ENCODE data around the gene RASGRP4. TPM values are rescaled to one million over a fixed set of nuclear protein-coding genes. Genes with fewer than 3 reads are reported as not detected.

RASGRP4 gene
- total RNA-seq, 1 donor from 2014 or later = not detected

GRCh38 chr19:38361633-38362075 lies 64.4 kb downstream of the RASGRP4 start:
- no peak overlapping the region for H3K27ac Mint-ChIP-seq (ENCODE audit: unreplicated experiment)

GRCh38 chr19:38360839-38361631 lies 65.0 kb downstream of the RASGRP4 start:
- peak overlapping the region; percentile 78 for H3K4me3 Mint-ChIP-seq (ENCODE audit: unreplicated experiment)
- no peaks in the 10 kb centered on the region for H3K36me3 Mint-ChIP-seq (ENCODE audit: low read depth)
- H3K4me1 Mint-ChIP-seq (ENCODE audit: low read depth) = peaks cover 11% of the 10 kb centered on the region
- peaks cover 32% of the 10 kb centered on the region for H3K27me3 Mint-ChIP-seq (ENCODE audit: low read depth)
- TF ChIP-seq CTCF (IDR thresholded peaks at IDR 0.05) = no peak
- H3K9me3 Mint-ChIP-seq (ENCODE audit: low read depth) = no peaks in the 10 kb centered on the region
- DNase-seq (ENCODE audit: low spot score) = no peak
- no peak overlapping the region for H3K27ac Mint-ChIP-seq (ENCODE audit: unreplicated experiment)

More at GRCh38 chr19:38361633-38362075, 64.4 kb downstream of the RASGRP4 start:
- H3K4me1 Mint-ChIP-seq (ENCODE audit: low read depth) = peaks cover 11% of the 10 kb centered on the region
- no peak for DNase-seq (ENCODE audit: low spot score)
- H3K9me3 Mint-ChIP-seq (ENCODE audit: low read depth) = no peaks in the 10 kb centered on the region
- H3K27me3 Mint-ChIP-seq (ENCODE audit: low read depth) = peaks cover 29% of the 10 kb centered on the region
- TF ChIP-seq CTCF (IDR thresholded peaks at IDR 0.05) = peak; percentile 38
- no peaks in the 10 kb centered on the region for H3K36me3 Mint-ChIP-seq (ENCODE audit: low read depth)
- peak overlapping the region; percentile 78 for H3K4me3 Mint-ChIP-seq (ENCODE audit: unreplicated experiment)

GRCh38 chr19:38360351-38360750 lies 65.7 kb downstream of the RASGRP4 start:
- Mint-ChIP-seq H3K27ac (ENCODE audit: unreplicated experiment) (no peak overlapping the region), H3K27me3 (ENCODE audit: low read depth) (peaks cover 36% of the 10 kb centered on the region), H3K4me3 (ENCODE audit: unreplicated experiment) (peak overlapping the region; percentile 78), H3K9me3 (ENCODE audit: low read depth) (no peaks in the 10 kb centered on the region), H3K36me3 (ENCODE audit: low read depth) (no peaks in the 10 kb centered on the region), H3K4me1 (ENCODE audit: low read depth) (peaks cover 11% of the 10 kb centered on the region)
- no peak for DNase-seq (ENCODE audit: low spot score)
- TF ChIP-seq CTCF (IDR thresholded peaks at IDR 0.05) = no peak

- no peak for TF ChIP-seq CTCF (IDR thresholded peaks at IDR 0.05)
- H3K9me3 Mint-ChIP-seq (ENCODE audit: low read depth) = no peaks in the 10 kb centered on the region
- no peaks in the 10 kb centered on the region for H3K36me3 Mint-ChIP-seq (ENCODE audit: low read depth)
- H3K4me3 Mint-ChIP-seq (ENCODE audit: unreplicated experiment) = no peak overlapping the region
- no peak overlapping the region for H3K27ac Mint-ChIP-seq (ENCODE audit: unreplicated experiment)
- DNase-seq (ENCODE audit: low spot score) = no peak
- H3K27me3 Mint-ChIP-seq (ENCODE audit: low read depth) = peaks cover 38% of the 10 kb centered on the region
- H3K4me1 Mint-ChIP-seq (ENCODE audit: low read depth) = peaks cover 11% of the 10 kb centered on the region
Measured at GRCh38 chr19:38359242-38360021, 66.6 kb downstream of the RASGRP4 start.

Other genes starting within 250 kb of the RASGRP4 start
- gene DPF1, start 202.0 kb downstream of the RASGRP4 start, total RNA-seq = 2.1 to 4.8 TPM (median 2.4 TPM) in 3 replicates
- gene PPP1R14A, start 169.8 kb downstream of the RASGRP4 start, total RNA-seq = 132 to 297 TPM (median 295 TPM) in 3 replicates
- 21.3 to 28.0 TPM (median 26.4 TPM) in 3 replicates for gene SPINT2, start 161.6 kb downstream of the RASGRP4 start, total RNA-seq
- 2.0 to 5.2 TPM (median 2.0 TPM) in 3 replicates for gene C19orf33, start 122.0 kb downstream of the RASGRP4 start, total RNA-seq
- gene YIF1B, start 110.3 kb downstream of the RASGRP4 start, total RNA-seq = 93.3 to 101 TPM (median 97.8 TPM) in 3 replicates
- gene KCNK6, start 106.4 kb downstream of the RASGRP4 start, total RNA-seq = 22.0 to 30.9 TPM (median 29.2 TPM) in 3 replicates
- 3.9 to 7.6 TPM (median 5.3 TPM) in 3 replicates for gene CATSPERG, start 90.4 kb downstream of the RASGRP4 start, total RNA-seq
- 181 to 197 TPM (median 197 TPM) in 3 replicates for gene PSMD8, start 51.6 kb downstream of the RASGRP4 start, total RNA-seq
- 0.80 to 1.8 TPM (median 1.5 TPM) in 3 replicates for gene GGN, start 38.2 kb downstream of the RASGRP4 start, total RNA-seq
- gene SPRED3, start 37.5 kb downstream of the RASGRP4 start, total RNA-seq = 3.2 to 4.6 TPM (median 4.6 TPM) in 3 replicates
- 15.5 to 16.5 TPM (median 16.0 TPM) in 3 replicates for gene FAM98C, start 23.1 kb downstream of the RASGRP4 start, total RNA-seq
- 0.02 to 0.32 TPM (median 0.26 TPM) in 3 replicates for gene RYR1, start 7.5 kb upstream of the RASGRP4 start, total RNA-seq
- 0.23 to 1.4 TPM (median 1.4 TPM) in 3 replicates for gene MAP4K1, start 191.7 kb upstream of the RASGRP4 start, total RNA-seq
- gene EIF3K, start 193.0 kb upstream of the RASGRP4 start, total RNA-seq = 177 to 208 TPM (median 185 TPM) in 3 replicates
- 641 to 921 TPM (median 917 TPM) in 3 replicates for gene ACTN4, start 221.4 kb upstream of the RASGRP4 start, total RNA-seq